AG04450 (cell line): ENCODE measurements around the gene SLC6A15. TPM values are rescaled to one million over a fixed set of nuclear protein-coding genes. Genes with fewer than 3 reads are reported as not detected.

ENCODE experiments used
- CTCF ChIA-PET: fragments of 300-600, 350-600 bp; formaldehyde crosslinking; extraction: SDS; loops from one replicate; lab custom pipeline; 2022; ENCODE audit warnings: antibody characterized with exemption, inconsistent platforms; lab: Charles Lee
- POLR2A ChIA-PET: fragments of 350-600 bp; formaldehyde crosslinking; extraction: SDS; loops from one replicate; lab custom pipeline; 2021; ENCODE audit warnings: antibody characterized with exemption, inconsistent platforms; lab: Yijun Ruan, JAX
- DNase-seq: peaks from one replicate; pipeline ENCODE4 v3.0.0-alpha.2; 2011; ENCODE audit warnings: low read depth, low spot score
- H3K27ac ChIP-seq: one replicate; pipeline ENCODE4 v1.5.1; 2012; ENCODE audit warnings: low read depth, low read length, control low read depth
- H3K27me3 ChIP-seq: one replicate; pipeline ENCODE4 v1.6.0; 2012; ENCODE audit warnings: low read length; ENCODE audit not compliant: control insufficient read depth, insufficient read depth
- H3K4me3 ChIP-seq: 2 replicates; pipeline ENCODE4 v1.5.1; 2011; ENCODE audit warnings: mild to moderate bottlenecking, low read depth, low read length, control low read depth
- H3K9me3 ChIP-seq: 2 replicates; pipeline ENCODE4 v1.5.1; 2012; ENCODE audit warnings: low read length; ENCODE audit not compliant: control insufficient read depth, insufficient read depth
- polyA plus RNA-seq: library from polyadenylated mRNA; depleted of rRNA; stranded (reverse); fragments of >200 nt; gene quantifications from 2 replicates; pipeline ENCODE4 v1.2.3, GENCODE V29; 2011; rRNA removed
- small RNA-seq: library from RNA; depleted of rRNA; stranded (forward); fragments of <200 nt; gene quantifications from one replicate; pipeline ENCODE3, GENCODE V24; 2012; ENCODE audit warnings: low read depth; ENCODE audit not compliant: insufficient read length
- TF ChIP-seq, protein P1 (sequence below): IDR thresholded peaks from 2 replicates; pipeline ENCODE4 v1.5.1; 2011; ENCODE audit warnings: low read depth, low read length, control low read depth, inconsistent platforms

Gene SLC6A15
- polyA plus RNA-seq, 1 experiment = 1.4 TPM

DNA sequence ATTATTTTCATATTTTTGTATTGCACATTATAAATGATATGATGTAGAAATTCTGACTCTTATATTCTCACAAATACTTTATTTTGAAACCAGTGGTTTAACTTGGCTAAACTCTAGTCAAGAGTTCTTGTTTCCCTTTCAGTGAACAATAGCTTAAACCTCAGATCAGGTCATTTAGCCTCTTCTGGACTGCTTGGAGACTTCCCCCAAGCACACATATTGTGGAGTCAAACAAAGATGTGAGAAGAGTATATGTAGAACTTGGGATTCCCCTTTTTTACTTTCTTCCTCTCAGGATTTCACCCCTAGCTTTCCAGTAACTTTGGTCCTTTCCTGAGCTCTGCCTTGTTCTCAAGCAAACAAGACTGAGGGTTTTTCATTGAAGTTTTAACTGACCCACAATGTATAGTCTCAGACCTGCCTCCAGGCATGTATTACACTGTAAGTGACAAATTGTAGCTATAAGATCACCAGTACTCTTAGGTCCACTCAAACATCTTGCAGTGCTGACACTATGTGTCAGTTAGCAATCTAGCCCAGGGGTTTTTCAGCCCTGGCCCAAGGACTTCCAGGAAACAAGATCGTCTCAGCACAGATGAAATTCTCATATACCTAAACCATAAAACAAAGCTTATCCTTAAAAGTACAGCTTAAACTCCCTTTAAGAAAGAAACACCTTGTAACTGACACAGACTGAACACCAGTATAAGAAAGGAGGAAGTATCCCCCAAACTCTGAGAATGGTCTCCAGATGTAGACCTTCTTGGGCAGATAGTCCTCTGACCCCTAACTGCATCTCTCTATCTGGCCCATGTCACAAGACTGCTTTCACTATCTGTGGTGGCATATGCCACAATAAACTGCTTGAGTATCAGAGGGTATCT is 98.6 kb downstream of the SLC6A15 start:
- TF ChIP-seq, protein P1, sequence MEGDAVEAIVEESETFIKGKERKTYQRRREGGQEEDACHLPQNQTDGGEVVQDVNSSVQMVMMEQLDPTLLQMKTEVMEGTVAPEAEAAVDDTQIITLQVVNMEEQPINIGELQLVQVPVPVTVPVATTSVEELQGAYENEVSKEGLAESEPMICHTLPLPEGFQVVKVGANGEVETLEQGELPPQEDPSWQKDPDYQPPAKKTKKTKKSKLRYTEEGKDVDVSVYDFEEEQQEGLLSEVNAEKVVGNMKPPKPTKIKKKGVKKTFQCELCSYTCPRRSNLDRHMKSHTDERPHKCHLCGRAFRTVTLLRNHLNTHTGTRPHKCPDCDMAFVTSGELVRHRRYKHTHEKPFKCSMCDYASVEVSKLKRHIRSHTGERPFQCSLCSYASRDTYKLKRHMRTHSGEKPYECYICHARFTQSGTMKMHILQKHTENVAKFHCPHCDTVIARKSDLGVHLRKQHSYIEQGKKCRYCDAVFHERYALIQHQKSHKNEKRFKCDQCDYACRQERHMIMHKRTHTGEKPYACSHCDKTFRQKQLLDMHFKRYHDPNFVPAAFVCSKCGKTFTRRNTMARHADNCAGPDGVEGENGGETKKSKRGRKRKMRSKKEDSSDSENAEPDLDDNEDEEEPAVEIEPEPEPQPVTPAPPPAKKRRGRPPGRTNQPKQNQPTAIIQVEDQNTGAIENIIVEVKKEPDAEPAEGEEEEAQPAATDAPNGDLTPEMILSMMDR = no peak
- Histone ChIP-seq H3K27ac (no peak overlapping the region), H3K9me3 (no peaks in the 10 kb centered on the region), H3K4me3 (no peak overlapping the region), H3K27me3 (no peaks in the 10 kb centered on the region)
- no peak for DNase-seq
- ChIA-PET CTCF (interaction anchor here (1.3 kb wide), 1 partner anchor 30 kb away, joined by 3 read pairs; no protein-coding TSS in a partner anchor), POLR2A (no interaction called here)

DNA sequence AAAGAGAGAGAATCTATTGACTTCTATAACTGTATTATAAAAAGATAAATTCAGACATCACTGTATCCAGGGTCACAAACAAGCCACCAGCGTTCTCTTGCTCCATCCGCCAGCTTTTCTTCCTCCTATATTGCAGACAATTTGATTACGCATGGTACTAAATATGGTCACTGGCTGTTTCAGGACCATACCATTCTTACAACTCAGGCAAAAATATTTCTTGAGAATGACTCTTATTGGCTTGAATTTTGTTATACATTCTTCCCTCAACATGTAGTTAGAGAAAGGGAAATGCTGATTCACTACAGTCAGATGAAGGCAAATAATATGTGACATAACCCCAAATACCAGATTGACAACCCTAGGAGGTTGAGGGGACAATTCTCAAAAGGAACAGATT is 101.3 kb downstream of the SLC6A15 start:
- H3K27ac ChIP-seq = no peak overlapping the region
- DNase-seq = no peak
- TF ChIP-seq, protein P1 = no peak
- CTCF ChIA-PET = no interaction called here
- H3K9me3 ChIP-seq = no peaks in the 10 kb centered on the region
- no peak overlapping the region for H3K4me3 ChIP-seq
- POLR2A ChIA-PET = no interaction called here
- no peaks in the 10 kb centered on the region for H3K27me3 ChIP-seq

DNA sequence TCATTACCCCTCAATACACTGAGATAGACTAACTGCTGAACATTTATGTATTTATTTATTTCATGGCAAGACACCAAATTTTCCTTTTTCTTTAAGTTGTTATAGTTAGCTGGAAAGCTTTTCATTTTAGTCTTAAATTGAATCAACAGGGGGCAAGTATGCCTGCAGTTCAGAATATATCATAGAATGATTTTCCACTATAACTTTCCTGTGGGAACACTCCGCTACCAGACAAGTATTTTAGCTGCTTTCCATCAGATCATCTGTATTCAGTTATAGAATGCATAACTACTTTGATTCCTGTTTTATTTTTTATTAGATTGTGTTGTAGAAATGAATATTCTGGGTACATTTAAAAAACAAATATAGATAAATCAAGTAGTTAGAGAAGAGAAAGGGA is 102.0 kb downstream of the SLC6A15 start:
- Histone ChIP-seq H3K4me3 (no peak overlapping the region), H3K27ac (no peak overlapping the region), H3K27me3 (no peaks in the 10 kb centered on the region), H3K9me3 (no peaks in the 10 kb centered on the region)
- POLR2A ChIA-PET = no interaction called here
- DNase-seq = no peak
- TF ChIP-seq, protein P1 = no peak
- CTCF ChIA-PET = no interaction called here

Small RNA genes lying within 50 kb of the gene (small RNA-seq; reads per million reads assigned to genes)
- not detected for gene AC128657.1

Other genes starting within 250 kb of the SLC6A15 start
- gene TSPAN19, start 123.5 kb upstream of the SLC6A15 start, polyA plus RNA-seq = not detected in 2 replicates
- 0.15 and 0.58 TPM in 2 replicates for gene LRRIQ1, start 123.6 kb upstream of the SLC6A15 start, polyA plus RNA-seq